ENCODE measurements around the gene MIPOL1. TPM values are rescaled to one million over a fixed set of nuclear protein-coding genes. Genes with fewer than 3 reads are reported as not detected.

Gene MIPOL1
- total and polyA plus RNA-seq, 2 of the 13 experiments (the other 11 are each of a cell fraction or from before 2014, with no cell fraction given) = 8.6 to 34.2 TPM

DNA sequence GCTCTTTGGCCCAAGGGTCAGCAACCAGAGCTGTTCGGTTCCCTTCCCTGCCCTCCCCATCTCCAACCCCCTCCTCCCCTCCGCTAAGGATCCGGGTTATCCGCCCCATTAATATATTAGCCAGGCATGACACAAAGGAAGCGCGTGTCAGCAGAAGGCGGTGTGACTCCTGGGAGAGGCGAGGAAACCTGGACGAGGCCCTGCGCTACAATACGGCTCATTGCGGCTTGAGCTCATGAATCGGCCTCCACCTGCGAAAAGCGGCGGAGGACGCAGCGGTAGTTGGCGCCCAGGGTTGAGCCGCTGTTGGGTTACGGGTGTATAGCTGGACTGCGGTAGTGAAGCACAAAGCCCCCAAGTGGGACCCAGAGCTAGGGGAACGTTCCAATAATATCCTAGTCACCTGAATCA, 387.4 kb downstream of the MIPOL1 start (continued):
- TF ChIP-seq ZKSCAN5 (CRISPR knock-in tag; IDR thresholded peaks at IDR 0.05) (no peak), FOXC1 (CRISPR knock-in tag; IDR thresholded peaks at IDR 0.05; ENCODE audit: borderline replicate concordance) (no peak), HIVEP1 (CRISPR knock-in tag; IDR thresholded peaks at IDR 0.05) (no peak), AGO1 (IDR thresholded peaks at IDR 0.05; ENCODE audit: low read depth, low read length, poor library complexity, severe bottlenecking) (no peak), ZHX1 (CRISPR knock-in tag; IDR thresholded peaks at IDR 0.05; ENCODE audit: low read depth) (peak; percentile 36; the same call in 1 of the 2 replicates), ERF (CRISPR knock-in tag; IDR thresholded peaks at IDR 0.05) (no peak), MAF1 (CRISPR knock-in tag; IDR thresholded peaks at IDR 0.05; ENCODE audit: borderline replicate concordance) (no peak), ZNF18 (CRISPR knock-in tag; IDR thresholded peaks at IDR 0.05; ENCODE audit: insufficient replicate concordance) (no peak), ZNF138 (CRISPR knock-in tag; IDR thresholded peaks at IDR 0.05; ENCODE audit: low read depth) (no peak), ZMYM4 (CRISPR knock-in tag; IDR thresholded peaks at IDR 0.05) (peak; percentile 38; the same call in 1 of the 2 replicates), SATB2 (CRISPR knock-in tag; IDR thresholded peaks at IDR 0.05) (no peak), PAXIP1 (CRISPR knock-in tag; conservative IDR thresholded peaks at IDR 0.05) (no peak), CHD4 (IDR thresholded peaks at IDR 0.05; ENCODE audit: borderline replicate concordance, low read length) (no peak), MTA1 (CRISPR knock-in tag; IDR thresholded peaks at IDR 0.05; ENCODE audit: borderline replicate concordance) (0 out of 2 replicates have a peak, but pooled peaks have one; percentile 74), ZNF530 (CRISPR knock-in tag; IDR thresholded peaks at IDR 0.05; ENCODE audit: low read depth) (no peak), ZNF572 (CRISPR knock-in tag; IDR thresholded peaks at IDR 0.05) (no peak)
